Effector CD8-positive, alpha-beta T cell (primary cell): ENCODE data around the gene APIP.
"Not testable (repeated sequence)": the region's sequence is repeated elsewhere in the genome, so short reads cannot be mapped to it uniquely, and the experiment has no call there.

Experiments used
- DNase-seq: peaks from one replicate; lab custom pipeline; 2025; lab: John Stamatoyannopoulos, UW

The APIP gene

DNA sequence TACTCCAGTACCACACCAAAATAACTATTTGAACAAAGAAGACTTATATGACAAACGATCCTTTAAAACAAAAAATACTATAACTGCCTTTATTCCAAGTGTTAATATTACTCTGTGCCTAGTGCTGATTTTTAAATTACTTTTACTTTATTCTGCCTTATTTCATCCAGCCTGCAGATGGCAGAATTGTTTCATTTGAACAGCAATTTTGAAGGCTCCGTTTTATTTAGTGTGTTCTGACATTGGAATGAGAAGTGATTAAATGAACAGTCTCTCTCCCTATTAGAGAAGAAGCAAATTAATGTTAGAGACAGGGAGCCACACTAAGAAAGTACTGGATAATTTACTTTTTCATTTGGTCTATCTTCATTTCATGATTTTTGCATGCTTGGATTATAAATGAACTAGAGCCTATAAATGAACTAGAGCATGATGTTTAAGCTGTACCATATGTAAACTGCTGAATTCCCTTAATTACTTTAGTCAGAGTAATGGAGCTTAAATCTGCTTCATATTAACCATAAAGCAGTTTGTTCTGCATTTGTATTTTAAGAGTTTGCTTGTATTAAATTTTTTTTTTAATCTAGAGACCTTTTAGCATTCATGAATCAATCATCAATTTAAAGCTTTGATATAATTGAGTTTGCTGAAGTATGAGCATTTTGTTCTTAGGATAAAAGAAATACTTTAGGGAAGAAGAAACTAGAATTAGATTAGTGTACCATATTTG lies 10.1 kb upstream of the APIP start:
- no peak for DNase-seq

DNA sequence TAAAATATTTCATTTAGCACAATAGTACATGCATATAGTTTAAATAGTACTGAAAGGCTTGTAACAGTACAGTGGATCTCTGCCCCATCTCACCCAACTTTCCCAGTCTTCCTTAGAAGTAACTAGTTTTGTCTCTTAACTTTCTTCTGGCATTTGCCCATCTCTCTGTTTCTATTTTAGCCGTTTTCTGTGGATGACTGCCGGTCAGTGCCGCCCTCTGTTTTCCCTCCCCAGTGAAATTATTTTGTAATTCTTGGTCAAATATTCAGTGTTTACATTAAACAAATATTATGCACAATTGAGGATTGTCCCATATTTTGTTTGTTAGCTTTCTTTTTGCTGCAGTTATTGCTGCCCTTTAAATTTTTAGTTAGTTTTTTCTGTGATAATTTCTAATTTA lies 8.5 kb upstream of the APIP start:
- DNase-seq = no peak

DNA sequence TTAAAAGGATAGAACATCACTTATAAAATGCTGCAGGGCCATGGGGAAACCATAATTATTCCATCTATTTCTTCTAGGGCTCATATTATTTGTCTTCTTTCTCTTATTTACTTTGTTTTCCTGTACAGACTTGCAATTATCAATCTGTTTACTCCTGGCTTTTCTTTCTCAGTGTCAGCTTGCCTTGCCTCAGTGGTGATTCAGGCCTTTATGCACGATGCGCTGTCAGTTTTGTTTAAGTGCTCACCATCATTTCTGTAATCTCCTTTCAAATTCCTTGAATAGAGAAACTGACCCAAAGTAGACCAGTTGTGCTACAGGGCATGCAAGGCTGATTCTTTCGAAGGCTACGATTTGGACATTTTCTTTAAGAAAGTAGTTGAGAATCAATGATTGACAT lies 5.0 kb upstream of the APIP start:
- no peak for DNase-seq

DNA sequence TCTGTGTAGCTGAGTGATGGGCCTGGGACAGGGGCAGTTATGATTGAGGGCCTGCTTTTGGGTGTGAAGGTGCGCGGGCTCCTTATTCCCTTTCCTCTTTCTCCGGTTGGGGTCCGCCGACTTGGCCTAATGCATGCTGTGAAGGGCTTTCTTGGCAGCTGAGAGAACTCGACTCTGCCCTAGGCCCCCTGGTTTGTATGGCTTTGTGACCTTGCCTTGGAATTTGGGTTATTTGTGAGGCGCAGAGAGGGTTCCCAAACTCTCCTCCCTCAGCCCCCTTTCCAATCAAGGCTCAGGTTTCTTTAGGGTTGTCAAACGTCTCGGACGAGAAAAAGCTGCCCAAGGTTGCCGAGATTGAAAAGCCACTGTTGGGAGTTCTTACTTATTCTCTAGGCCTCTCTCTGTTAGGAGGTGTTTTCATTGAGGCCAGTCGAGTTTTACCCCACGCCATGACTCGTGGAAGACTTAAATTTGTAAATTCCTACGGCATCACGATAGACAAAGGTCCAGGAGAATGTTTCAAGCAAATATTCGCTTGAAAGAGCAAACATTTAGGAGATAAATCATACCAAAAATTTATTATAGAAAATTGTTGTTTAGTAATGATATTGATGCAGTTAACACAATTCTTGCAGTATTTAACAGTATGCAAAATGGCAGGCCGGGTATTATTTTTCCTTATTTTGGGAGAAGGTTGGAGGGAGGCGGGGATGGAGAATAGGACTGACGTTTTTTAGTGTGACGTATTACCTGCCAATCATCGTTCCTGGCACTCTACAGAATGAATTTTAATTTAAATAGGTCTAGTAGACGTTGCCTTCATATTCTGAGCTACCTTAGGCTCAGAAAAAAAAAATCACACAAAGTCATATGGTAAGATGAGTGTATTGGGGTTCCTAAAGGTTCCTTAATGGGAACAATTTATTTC lies 928 bp upstream of the APIP start:
- no peak for DNase-seq

DNA sequence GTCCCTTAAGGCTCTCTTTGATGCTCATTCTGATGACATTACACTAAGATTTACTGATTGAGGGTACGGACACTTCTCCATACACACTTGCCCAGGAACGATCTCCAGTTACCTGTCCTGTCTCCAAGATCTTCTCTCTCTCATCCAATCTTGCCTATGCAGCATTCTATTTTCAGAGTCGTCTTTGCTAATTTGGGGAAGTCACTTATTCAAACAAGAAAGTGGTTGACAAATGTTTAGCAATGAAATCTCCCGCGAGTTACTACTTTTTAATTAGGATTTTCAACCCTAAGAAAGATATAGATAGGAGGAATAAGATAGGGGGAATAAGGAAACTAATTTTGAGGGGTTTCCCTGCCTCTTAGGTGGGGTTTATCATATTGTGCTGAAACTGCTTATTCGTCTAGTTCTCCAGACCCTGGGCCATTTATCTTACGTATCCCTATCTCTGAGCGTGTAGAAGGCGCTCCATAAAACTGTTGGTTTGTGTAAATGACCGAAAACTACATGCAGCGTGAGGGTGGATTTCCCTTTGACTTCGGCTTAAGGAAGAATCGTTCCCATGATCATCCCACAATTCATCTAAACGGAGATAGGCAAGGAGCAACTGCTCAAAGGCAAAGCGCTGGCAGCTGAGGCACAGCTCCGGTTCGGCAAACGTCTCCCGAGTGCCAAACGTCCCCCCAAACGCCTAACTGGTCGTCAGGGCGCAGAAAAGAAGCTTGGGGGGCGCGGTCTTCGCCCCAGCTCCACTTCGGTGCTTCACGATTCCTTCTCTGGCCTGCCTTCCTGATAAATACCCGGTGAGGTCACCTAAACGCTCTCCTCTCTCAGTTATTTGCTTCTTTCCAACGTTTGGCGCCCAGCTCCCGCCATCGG lies 804 bp downstream of the APIP start:
- no peak for DNase-seq

DNA sequence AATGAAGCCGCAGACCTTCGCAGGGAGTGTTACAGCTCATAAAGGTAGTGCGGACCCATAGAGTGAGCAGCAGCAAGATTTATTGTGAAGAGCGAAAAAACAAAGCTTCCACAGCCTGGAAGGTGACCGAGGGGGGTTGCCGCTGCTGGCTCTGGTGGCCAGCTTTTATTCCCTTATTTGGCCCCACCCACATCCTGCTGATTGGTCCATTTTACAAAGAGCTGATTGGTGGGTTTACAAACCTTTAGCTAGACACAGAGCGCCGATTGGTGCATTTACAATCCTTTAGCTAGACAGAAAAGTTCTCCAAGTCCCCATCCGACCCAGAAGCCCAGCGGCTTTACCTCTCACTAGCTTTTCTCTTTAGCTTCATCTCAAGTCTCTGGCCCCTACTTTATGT lies 2.6 kb downstream of the APIP start:
- DNase-seq = not testable (repeated sequence)

DNA sequence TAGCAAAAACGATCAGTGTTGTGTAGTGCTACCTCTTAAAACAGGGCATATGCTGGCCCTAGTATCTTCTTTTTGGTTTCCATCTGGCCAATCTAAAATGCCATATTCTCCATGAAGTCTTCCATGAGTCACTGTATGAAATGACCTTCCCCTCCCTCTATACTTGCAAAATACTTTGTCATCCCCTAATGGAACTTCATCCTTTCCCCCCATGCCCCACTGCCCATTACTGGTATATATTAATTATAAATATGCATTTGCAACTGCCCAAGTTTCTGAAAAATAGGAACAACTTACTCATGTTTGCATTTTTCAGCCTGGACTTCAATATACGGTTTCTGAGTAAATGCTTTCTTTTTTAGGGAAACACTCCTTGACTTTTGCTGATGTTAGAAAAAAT lies 4.5 kb downstream of the APIP start:
- DNase-seq = no peak

DNA sequence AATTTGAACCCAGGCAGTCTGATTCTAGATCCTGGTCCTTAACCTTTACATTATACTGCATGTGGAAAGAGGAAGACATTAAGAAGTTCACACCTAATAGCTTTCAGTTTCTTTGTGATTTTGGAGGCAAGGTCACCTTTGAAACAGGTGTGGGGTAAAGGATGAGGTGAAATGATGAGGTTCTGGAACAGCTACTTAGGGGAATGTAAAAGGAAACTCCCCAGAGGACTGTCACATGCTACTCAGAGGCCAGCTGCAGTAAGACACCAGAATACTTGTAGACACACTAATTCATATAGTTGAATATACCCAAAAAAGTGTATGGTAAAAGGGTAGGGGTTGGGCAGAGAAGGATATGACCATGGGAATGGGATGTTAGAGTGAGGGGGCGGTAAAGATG lies 5.4 kb downstream of the APIP start:
- no peak for DNase-seq

DNA sequence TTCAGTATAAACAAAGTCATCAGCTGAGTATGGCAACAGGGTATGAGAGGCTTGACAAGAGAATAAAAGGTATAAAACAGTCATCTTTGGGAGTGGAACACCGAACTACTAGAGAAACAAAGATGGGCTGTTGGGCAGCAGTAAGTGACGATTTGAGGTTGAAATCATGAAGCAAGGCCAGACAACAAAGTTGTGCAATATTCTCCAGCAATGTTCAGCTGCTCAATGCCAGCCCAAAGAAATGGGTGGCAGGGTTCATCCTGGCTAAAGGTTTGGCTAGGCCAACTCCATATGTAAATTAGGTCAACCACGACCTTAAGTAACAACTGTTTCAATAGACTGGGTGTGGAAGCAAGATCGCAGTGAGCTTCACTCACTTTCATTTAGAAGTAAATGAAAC lies 6.2 kb downstream of the APIP start:
- no peak for DNase-seq

DNA sequence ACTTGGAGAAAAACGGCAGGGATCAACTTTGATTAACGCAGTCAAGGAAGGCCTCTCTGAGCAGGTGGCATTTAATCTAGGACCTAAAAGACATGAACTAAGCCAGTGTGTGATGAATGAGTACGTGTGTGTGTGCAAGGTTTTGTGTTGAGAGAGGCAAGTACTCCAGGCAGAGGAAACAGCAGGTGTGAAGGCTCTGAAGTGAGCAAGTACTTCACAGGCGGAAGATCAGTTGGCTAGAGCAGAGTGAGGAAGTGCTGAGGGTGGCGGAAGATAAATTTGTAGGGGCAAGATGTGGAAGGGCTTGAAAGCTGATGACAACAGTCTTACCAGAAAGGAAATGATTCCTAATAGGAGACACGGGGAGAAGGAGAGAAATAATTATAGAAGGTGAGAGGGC lies 6.8 kb downstream of the APIP start:
- no peak for DNase-seq

DNA sequence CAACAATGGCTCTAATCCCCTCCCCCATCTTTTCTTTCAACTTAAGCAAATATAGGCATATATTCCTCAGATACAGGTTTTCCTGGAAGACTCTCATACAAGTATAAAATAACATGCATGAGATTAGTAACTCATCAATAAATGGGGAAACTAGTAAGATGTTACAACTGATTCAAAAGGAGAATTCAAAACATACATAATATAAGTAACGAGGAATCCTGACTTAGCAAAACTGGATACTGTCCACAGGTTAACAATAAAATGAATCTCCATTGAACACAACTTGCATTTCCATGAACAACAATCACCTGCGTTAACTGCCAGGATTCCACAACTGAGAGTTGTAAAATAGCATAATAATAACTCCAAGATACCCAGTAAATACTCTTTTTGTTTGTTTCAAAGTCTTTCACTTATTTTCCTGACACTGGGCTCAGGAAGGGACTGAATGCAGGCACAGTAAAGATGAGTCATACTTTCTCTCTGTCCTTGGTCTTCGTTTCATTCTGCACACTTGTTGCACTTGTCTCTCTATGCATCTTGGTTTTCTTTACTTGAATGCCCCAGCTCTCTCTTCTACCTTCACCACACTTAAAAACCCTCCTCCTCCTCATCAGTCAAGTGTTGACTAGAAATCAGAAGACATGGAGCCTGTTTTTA lies 8.1 kb downstream of the APIP start:
- DNase-seq = no peak

DNA sequence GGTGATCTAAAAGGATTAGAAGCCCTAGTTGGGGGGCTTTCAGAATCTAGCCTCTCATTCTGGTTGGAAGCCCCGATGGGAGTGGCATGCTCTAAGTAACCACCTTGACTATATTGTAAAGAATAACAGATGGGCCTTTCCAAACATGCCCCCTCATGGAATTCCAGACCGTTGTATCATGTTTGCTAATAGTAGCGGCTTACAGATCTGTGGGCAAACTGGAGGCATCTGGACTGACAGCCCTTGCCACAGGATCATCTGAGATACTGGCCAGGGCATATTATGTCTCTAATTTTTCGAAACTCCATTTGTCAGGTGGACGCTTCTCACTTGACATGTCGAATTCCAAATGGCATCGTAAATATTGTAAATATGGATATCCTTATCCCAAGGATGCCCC lies 10.5 kb downstream of the APIP start:
- DNase-seq = no peak

DNA sequence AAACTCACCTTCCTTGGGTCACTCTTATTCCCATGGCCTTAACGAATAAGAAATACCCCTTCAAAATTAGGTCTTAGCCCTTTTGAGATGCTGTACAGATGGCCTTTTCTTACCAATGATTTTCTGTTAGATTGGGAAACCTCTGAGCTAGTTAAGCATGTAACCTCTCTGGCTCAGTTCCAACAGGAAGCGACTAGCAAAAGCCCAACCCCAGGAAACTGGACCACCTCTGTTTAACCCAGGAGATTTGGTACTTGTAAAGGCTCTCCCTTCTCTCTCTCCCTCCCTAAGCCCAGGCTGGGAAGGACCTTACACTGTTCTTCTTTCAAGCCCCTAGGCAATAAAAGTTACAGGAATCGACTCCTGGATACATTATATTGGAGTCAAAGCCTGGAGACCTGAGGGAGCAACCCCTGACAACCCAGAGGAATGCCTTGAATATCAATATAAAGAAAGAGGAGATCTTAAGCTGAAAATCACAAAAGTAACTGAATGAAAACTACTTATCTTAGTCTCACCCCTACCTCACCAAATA lies 11.7 kb downstream of the APIP start:
- DNase-seq = no peak

DNA sequence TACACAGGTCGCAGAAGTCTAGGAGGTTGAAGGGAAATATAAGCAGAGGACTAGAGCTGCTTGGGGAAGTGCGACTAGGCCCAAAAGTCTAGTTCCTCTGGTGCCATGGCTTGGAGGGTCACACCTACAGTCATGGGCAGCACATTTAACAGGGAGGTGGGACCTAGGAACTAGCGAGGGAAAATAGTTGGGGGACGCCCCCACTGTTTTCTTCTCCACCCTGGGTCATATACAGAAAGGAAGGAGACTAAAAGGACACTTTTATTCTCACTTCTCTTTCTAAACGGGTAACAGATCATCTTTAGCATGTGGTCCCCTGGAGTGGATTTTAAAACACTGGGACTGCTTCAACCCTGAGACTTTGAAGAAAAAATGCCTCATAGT lies 16.6 kb downstream of the APIP start:
- no peak for DNase-seq

DNA sequence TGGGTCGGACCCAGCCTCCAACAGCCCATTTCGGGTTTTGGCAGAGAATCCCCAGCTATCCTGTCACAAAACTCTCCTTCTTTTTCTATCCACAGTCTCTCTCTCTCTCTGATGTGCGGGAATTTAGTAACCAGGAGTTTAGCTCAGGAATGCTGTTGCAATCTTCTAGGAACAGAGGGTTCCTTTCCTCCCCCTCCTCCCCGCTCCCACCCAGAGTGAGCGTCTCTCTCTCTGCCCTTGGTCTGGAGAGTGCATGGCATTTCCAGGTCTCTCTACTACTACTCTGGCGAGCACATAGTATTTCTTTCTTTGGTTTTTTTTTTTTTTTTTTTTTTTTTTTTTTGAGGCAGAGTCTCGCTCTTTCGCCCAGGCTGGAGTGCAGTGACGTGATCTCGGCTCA lies 17.7 kb downstream of the APIP start:
- no peak for DNase-seq

DNA sequence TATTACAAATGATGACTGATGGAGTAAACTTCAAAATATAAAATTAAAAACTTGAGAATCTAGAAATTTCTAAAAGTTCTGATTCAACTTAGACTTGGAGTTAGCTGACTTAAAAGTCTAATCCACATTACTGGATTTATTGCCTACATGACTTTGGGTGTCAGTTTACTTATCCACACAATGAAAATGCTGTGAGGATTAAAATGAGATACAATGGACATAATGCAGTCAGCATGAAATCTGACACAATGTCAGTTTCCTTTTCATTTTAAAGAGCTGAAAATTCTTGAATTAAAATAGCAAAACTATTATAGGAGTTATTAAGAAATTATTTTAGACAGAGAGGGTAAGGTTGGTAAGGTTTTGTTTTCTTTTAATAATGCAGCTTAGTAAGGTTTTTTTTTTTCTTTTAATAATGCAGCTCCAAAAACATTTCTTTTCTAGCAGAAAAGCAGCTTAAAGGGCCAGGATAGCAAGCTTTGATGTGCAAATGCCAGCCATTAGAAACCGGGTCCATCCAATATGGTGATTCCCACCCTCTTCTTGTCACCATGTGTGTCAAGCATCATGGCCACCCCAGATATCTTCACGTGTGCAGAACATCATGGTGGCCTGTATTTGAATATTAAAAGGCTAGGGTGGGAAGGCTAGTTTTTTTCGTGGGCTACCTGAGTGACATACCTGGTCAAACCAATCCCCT lies 18.9 kb downstream of the APIP start:
- no peak for DNase-seq

DNA sequence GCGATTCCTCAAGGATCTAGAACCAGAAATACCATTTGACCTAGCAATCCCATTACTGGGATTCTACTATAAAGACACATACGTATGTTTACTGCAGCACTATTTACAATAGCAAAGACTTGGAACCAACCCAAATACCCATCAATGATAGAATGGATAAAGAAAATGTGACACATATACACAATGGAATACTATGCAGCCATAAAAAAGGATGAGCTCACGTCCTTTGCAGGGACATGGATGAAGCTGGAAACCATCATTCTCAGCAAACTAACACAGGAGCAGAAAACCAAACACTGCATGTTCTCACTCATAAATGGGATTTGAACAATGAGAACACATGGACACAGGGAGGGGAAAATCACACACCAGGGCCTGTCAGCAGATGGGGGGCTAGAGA lies 20.0 kb downstream of the APIP start:
- not testable (repeated sequence) for DNase-seq

DNA sequence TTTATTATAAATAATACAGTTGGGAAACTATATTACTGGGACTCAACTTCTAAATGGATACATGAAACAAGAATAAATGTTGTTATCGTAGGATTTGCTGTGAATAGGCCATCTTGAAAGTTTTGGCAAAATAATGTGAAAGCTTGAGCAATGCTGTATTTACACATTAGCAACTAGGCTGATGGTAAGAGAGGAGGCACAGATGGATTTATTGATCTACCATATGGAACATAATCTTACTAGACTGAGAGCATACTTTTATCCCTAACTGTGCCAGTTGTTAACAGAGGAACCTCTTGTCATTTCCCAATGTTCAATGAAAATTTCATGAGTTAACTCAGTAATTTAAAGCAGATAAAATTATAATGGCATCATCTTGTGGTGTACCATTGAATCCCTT lies 22.8 kb downstream of the APIP start:
- DNase-seq = no peak

DNA sequence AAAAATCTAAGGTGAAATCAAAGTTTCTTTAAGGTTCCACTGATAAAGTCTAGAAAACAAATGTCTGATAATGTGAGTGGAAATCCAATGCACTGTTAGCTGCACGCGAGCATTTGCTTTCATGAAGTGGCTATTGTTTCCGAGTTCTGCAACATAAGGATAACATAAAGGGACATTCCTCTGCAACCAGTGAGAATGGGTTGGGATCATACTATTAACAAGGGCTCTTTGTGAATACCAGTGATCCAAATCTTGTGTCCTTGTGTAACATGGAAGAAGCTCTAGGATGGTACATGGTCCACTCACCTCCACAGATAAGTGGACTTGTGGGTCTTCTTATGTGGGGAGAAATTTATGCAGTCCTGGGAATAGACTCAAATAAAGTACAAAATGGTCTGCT lies 24.6 kb downstream of the APIP start:
- DNase-seq = no peak

DNA sequence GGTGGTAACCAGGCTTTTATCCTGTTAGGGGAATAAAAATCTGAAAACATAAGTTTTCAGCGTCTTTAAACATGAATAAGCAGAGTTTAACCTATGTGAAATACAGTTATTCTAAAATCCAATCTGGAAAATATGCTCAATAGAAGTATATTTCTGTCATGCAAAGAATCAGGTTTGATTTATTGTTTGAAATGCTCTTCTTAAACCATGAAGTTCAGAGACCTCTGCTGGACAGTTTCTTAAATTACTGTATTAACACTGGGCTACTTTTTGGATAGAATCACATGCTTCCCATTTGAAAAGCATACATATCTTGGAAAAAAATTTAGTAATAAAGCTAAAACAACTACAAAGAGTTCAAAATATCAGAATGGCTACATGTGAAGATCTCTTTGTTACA lies 25.4 kb downstream of the APIP start:
- no peak for DNase-seq

DNA sequence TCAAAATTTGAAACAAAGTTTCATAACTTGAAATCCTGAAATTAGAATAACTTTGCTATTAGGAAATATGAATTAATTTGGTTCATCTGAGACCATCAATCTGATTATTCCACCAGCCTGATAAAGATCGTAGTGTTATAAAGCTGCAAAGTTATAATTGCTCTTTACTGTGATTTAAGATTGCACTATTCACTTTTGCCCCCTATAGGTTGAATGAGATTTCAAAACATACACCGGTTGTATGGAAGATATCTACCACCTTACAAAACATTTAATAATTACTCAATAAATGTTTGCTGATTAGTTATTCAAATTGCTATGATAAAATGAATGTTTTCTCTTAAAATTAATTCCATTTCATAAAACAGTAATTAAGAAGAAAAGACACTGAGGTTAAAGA lies 26.1 kb downstream of the APIP start:
- DNase-seq = no peak
